GM12872 (cell line): ENCODE measurements around the gene LSAMP.

Experiments used
- CTCF ChIP-seq: IDR thresholded peaks from 3 replicates; pipeline ENCODE4 v1.5.1; 2011; ENCODE audit warnings: low read depth, mild to moderate bottlenecking, low read length, moderate library complexity; ENCODE audit not compliant: insufficient read depth

Gene LSAMP

GRCh38 chr3:115862849-115863248 lies 582.4 kb downstream of the LSAMP start:
- no peak for TF ChIP-seq CTCF

- TF ChIP-seq CTCF = no peak
Measured at GRCh38 chr3:115862099-115862498, 583.2 kb downstream of the LSAMP start.

GRCh38 chr3:115861166-115861733 lies 584.0 kb downstream of the LSAMP start:
- no peak for TF ChIP-seq CTCF

- TF ChIP-seq CTCF = no peak
Measured at GRCh38 chr3:115860766-115861165, 584.5 kb downstream of the LSAMP start.

GRCh38 chr3:115859002-115859807 lies 586.1 kb downstream of the LSAMP start:
- no peak for TF ChIP-seq CTCF

GRCh38 chr3:115857518-115858136 lies 587.7 kb downstream of the LSAMP start:
- TF ChIP-seq CTCF = no peak

GRCh38 chr3:115855911-115856310 lies 589.4 kb downstream of the LSAMP start:
- no peak for TF ChIP-seq CTCF
